HEK293 (cell line): Measurements from ENCODE around the gene SPON2.

Experiments
- CTCF ChIA-PET: fragments of 350-600 bp; formaldehyde crosslinking; extraction: SDS; loops from one replicate; lab custom pipeline; 2021; ENCODE audit warnings: antibody characterized with exemption; lab: Yijun Ruan, JAX
- POLR2A ChIA-PET: fragments of 300-600 bp; formaldehyde crosslinking; extraction: SDS; loops from one replicate; lab custom pipeline; 2020; ENCODE audit warnings: antibody characterized with exemption, inconsistent platforms; lab: Yijun Ruan, JAX
- H3K27ac ChIP-seq: fragments of 200-500 bp; sonication (Bioruptor generic); 2 replicates; pipeline ENCODE4 v1.5.1; 2014; ENCODE audit warnings: low read depth, low read length, control low read depth, inconsistent platforms; ENCODE audit errors: extremely low read depth
- H3K36me3 ChIP-seq, 2 experiments: fragments of 200-500 bp in 1 of 2; sonication (Bioruptor generic) in 1 of 2; 1 replicate in 1 of 2; 2 replicates in 1 of 2; pipeline ENCODE4 v1.5.1; 2014 to 2017; ENCODE audit warnings: inconsistent platforms in 2 of 2, low read length in 2 of 2; ENCODE audit not compliant: control insufficient read depth in 2 of 2, insufficient read depth in 1 of 2
- H3K4me1 ChIP-seq: fragments of 200-500 bp; sonication (Bioruptor generic); 2 replicates; pipeline ENCODE4 v1.5.1; 2014; ENCODE audit warnings: mild to moderate bottlenecking, low read length, inconsistent platforms; ENCODE audit not compliant: control insufficient read depth, insufficient read depth
- H3K4me3 ChIP-seq: 2 replicates; pipeline ENCODE4 v1.5.1; 2011; ENCODE audit warnings: low read depth, mild to moderate bottlenecking, control low read depth, low read length, moderate library complexity
- H3K9me3 ChIP-seq: fragments of 200-500 bp; sonication (Bioruptor generic); 2 replicates; pipeline ENCODE4 v1.5.1; 2014; ENCODE audit warnings: low read depth, low read length, inconsistent platforms; ENCODE audit not compliant: control insufficient read depth, insufficient read depth
- AEBP2 ChIP-seq: fragments of 450-650 bp; formaldehyde crosslinking; IDR thresholded peaks from 2 replicates; pipeline ENCODE4 v1.5.1; 2016; ENCODE audit warnings: missing biosample characterization, missing genetic modification characterization, borderline replicate concordance
- ELK4 ChIP-seq: IDR thresholded peaks from 2 replicates; pipeline ENCODE4 v1.6.1; 2011; ENCODE audit warnings: mild to moderate bottlenecking, low read depth, low read length, borderline replicate concordance
- PATZ1 ChIP-seq: fragments of 450-650 bp; formaldehyde crosslinking; IDR thresholded peaks from 2 replicates; pipeline ENCODE4 v1.5.1; 2016; ENCODE audit warnings: missing biosample characterization, missing genetic modification characterization
- SALL2 ChIP-seq: fragments of 450-650 bp; formaldehyde crosslinking; IDR thresholded peaks from 2 replicates; pipeline ENCODE4 v1.5.0; 2017; ENCODE audit warnings: missing biosample characterization, mild to moderate bottlenecking, missing genetic modification characterization, borderline replicate concordance
- SETDB1 ChIP-seq: IDR thresholded peaks from one replicate; pipeline ENCODE4 v1.6.1; 2017; ENCODE audit warnings: mild to moderate bottlenecking, low read length, moderate library complexity, mixed read lengths; ENCODE audit not compliant: insufficient read length
- ZBTB20 ChIP-seq: fragments of 450-650 bp; formaldehyde crosslinking; IDR thresholded peaks from 2 replicates; pipeline ENCODE4 v1.5.1; 2016; ENCODE audit warnings: missing biosample characterization, missing genetic modification characterization
- ZBTB8A ChIP-seq: fragments of 450-650 bp; formaldehyde crosslinking; IDR thresholded peaks from 2 replicates; pipeline ENCODE4 v1.5.1; 2016; ENCODE audit warnings: missing biosample characterization, missing genetic modification characterization
- ZEB2 ChIP-seq: fragments of 450-650 bp; formaldehyde crosslinking; IDR thresholded peaks from 2 replicates; pipeline ENCODE4 v1.5.1; 2016; ENCODE audit warnings: missing biosample characterization, missing genetic modification characterization
- ZNF140 ChIP-seq: fragments of 450-650 bp; formaldehyde crosslinking; IDR thresholded peaks from 2 replicates; pipeline ENCODE4 v1.5.1; 2016; ENCODE audit warnings: missing biosample characterization, missing genetic modification characterization
- ZNF146 ChIP-seq: fragments of 450-650 bp; formaldehyde crosslinking; IDR thresholded peaks from 2 replicates; pipeline ENCODE4 v1.5.1; 2016; ENCODE audit warnings: missing biosample characterization, missing genetic modification characterization
- ZNF155 ChIP-seq: fragments of 450-650 bp; formaldehyde crosslinking; IDR thresholded peaks from 2 replicates; pipeline ENCODE4 v1.5.1; 2016; ENCODE audit warnings: missing biosample characterization, missing genetic modification characterization
- ZNF24 ChIP-seq: fragments of 450-650 bp; formaldehyde crosslinking; IDR thresholded peaks from 2 replicates; pipeline ENCODE4 v1.5.1; 2016; ENCODE audit warnings: missing biosample characterization, missing genetic modification characterization
- ZNF280D ChIP-seq: fragments of 450-650 bp; formaldehyde crosslinking; IDR thresholded peaks from 2 replicates; pipeline ENCODE4 v1.5.1; 2016; ENCODE audit warnings: missing biosample characterization, missing genetic modification characterization
- ZNF311 ChIP-seq: fragments of 450-650 bp; formaldehyde crosslinking; IDR thresholded peaks from 2 replicates; pipeline ENCODE4 v1.5.1; 2017; ENCODE audit warnings: missing biosample characterization, missing genetic modification characterization, borderline replicate concordance
- ZNF366 ChIP-seq: fragments of 450-650 bp; formaldehyde crosslinking; conservative IDR thresholded peaks from 2 replicates; pipeline ENCODE4 v1.5.1; 2016; ENCODE audit warnings: missing biosample characterization, missing genetic modification characterization
- ZNF416 ChIP-seq: fragments of 450-650 bp; formaldehyde crosslinking; IDR thresholded peaks from 2 replicates; pipeline ENCODE4 v1.5.1; 2016; ENCODE audit warnings: missing biosample characterization, missing genetic modification characterization
- ZNF596 ChIP-seq: fragments of 450-650 bp; IDR thresholded peaks from 2 replicates; pipeline ENCODE4 v1.5.0; 2018; ENCODE audit warnings: missing biosample characterization, mild to moderate bottlenecking, missing genetic modification characterization, moderate library complexity
- ZNF624 ChIP-seq: fragments of 450-650 bp; formaldehyde crosslinking; IDR thresholded peaks from 2 replicates; pipeline ENCODE4 v1.5.1; 2017; ENCODE audit warnings: missing biosample characterization, missing genetic modification characterization
- ZNF677 ChIP-seq: fragments of 450-650 bp; IDR thresholded peaks from 2 replicates; pipeline ENCODE4 v1.5.0; 2018; ENCODE audit warnings: missing biosample characterization, mild to moderate bottlenecking, missing genetic modification characterization, moderate library complexity
- ZNF777 ChIP-seq: fragments of 450-650 bp; formaldehyde crosslinking; IDR thresholded peaks from 2 replicates; pipeline ENCODE4 v1.5.1; 2017; ENCODE audit warnings: missing biosample characterization, missing genetic modification characterization, borderline replicate concordance

Gene SPON2

GRCh38 chr4:1199556-1200331 is 27.4 kb upstream of the SPON2 start:
- no peaks in the 10 kb centered on the region for H3K9me3 ChIP-seq
- H3K4me1 ChIP-seq = no peaks in the 10 kb centered on the region
- POLR2A ChIA-PET = no interaction called here
- no peak for TF ChIP-seq ZNF624 (tag by site-specific recombination)
- no peak for TF ChIP-seq ZNF416
- TF ChIP-seq ZNF366 (tag by site-specific recombination) = no peak
- no peak for TF ChIP-seq ELK4
- no peak for TF ChIP-seq ZNF146 (tag by site-specific recombination)
- TF ChIP-seq ZNF140 (tag by site-specific recombination) = no peak
- TF ChIP-seq PATZ1 = no peak
- TF ChIP-seq ZNF596 (tag by site-specific recombination) = no peak
- no peak for TF ChIP-seq AEBP2 (tag by site-specific recombination)
- no peak for TF ChIP-seq ZNF677 (tag by site-specific recombination)
- TF ChIP-seq ZNF311 (tag by site-specific recombination) = no peak
- TF ChIP-seq SETDB1 = no peak
- TF ChIP-seq ZNF24 = no peak
- TF ChIP-seq ZBTB8A = no peak
- TF ChIP-seq ZEB2 (tag by site-specific recombination) = no peak
- TF ChIP-seq ZBTB20 (tag by site-specific recombination) = no peak
- TF ChIP-seq ZNF777 (tag by site-specific recombination) = no peak
- TF ChIP-seq ZNF155 = no peak
- no peak for TF ChIP-seq SALL2 (tag by site-specific recombination)
- TF ChIP-seq ZNF280D = no peak
- no peaks in the 10 kb centered on the region for H3K36me3 ChIP-seq
- CTCF ChIA-PET = no interaction called here
- H3K4me3 ChIP-seq = no peak overlapping the region
- H3K27ac ChIP-seq = no peak overlapping the region
